GM12878 (cell line): ENCODE measurements around the gene DAPK2. TPM values are rescaled to one million over a fixed set of nuclear protein-coding genes. Genes with fewer than 3 reads are reported as not detected.

Experiments
- ATAC-seq: fragments of 200-7000 bp; cut with Tn5 transposase; 3 replicates; pipeline ENCODE4 v1.9.1; 2020; ENCODE audit warnings: mild to moderate bottlenecking, moderate library complexity
- BruUV-seq: library from RNA; stranded (reverse); fragments of 400-500 nt; replicated peaks from 2 replicates; lab custom pipeline; 2021; lab: Mats Ljungman, UMichigan
- CTCF ChIA-PET: fragments of 300-600 bp; sonication (Branson Sonifier 250); formaldehyde crosslinking; extraction: SDS; loops from one replicate; lab custom pipeline; 2021; ENCODE audit warnings: inconsistent platforms; lab: Yijun Ruan, JAX
- POLR2A ChIA-PET: fragments of 350-600 bp; formaldehyde crosslinking; extraction: SDS; loops from one replicate; lab custom pipeline; 2021; ENCODE audit warnings: inconsistent platforms; lab: Charles Lee
- RAD21 ChIA-PET: fragments of 300-600 bp; sonication (Branson Sonifier 250); formaldehyde crosslinking; loops from one replicate; lab custom pipeline; 2023; ENCODE audit warnings: antibody characterized with exemption; ENCODE audit not compliant: unreplicated experiment; lab: Charles Lee
- SMC1A ChIA-PET: fragments of 300-600 bp; sonication (Branson Sonifier 250); formaldehyde crosslinking; loops from one replicate; lab custom pipeline; 2023; ENCODE audit not compliant: unreplicated experiment, uncharacterized antibody; lab: Charles Lee
- DNase-seq: peaks from one replicate; pipeline ENCODE4 v3.0.0-alpha.2; 2011; ENCODE audit warnings: low read depth, low spot score
- FAIRE-seq: peaks from 3 replicates; lab custom pipeline; 2011; peaks lifted over from hg19 to GRCh38; lab: Jason Lieb, UNC
- H2AFZ ChIP-seq: 2 replicates; pipeline ENCODE4 v1.6.0; 2011; ENCODE audit warnings: low read depth, low read length, control low read depth; ENCODE audit not compliant: control insufficient read depth
- H3K27ac ChIP-seq: 2 replicates; pipeline ENCODE4 v1.5.1; 2011; ENCODE audit warnings: control low read depth; ENCODE audit not compliant: control insufficient read depth, insufficient read depth
- H3K27me3 ChIP-seq, 2 experiments: replicated peaks in 1 of 2; 2 replicates each; pipeline versions ENCODE4 v1.6.0 to v1.6.1; 2011; ENCODE audit warnings: low read length in 1 of 2; ENCODE audit not compliant: control insufficient read depth in 2 of 2, insufficient read depth in 2 of 2
- H3K36me3 ChIP-seq, 2 experiments: 2 replicates each; pipeline ENCODE4 v1.5.1; 2011; ENCODE audit warnings: low read length in 1 of 2; ENCODE audit not compliant: control insufficient read depth in 2 of 2, insufficient read depth in 2 of 2
- H3K4me1 ChIP-seq: 2 replicates; pipeline ENCODE4 v1.6.1; 2011; ENCODE audit warnings: mild to moderate bottlenecking, low read length, moderate library complexity, mixed read lengths; ENCODE audit not compliant: control insufficient read depth, insufficient read depth
- H3K4me2 ChIP-seq: 2 replicates; pipeline ENCODE4 v1.6.0; 2011; ENCODE audit warnings: control low read depth; ENCODE audit not compliant: control insufficient read depth, insufficient read depth
- H3K4me3 ChIP-seq: fragments of 200-600 bp; sonication (generic); 2 replicates; pipeline ENCODE4 v1.5.1; 2016
- H3K79me2 ChIP-seq: 2 replicates; pipeline ENCODE4 v1.6.0; 2011; ENCODE audit warnings: low read length; ENCODE audit not compliant: control insufficient read depth, insufficient read depth
- H3K9ac ChIP-seq: 2 replicates; pipeline ENCODE4 v1.8.0; 2011; ENCODE audit warnings: low read length, control low read depth, mixed read lengths; ENCODE audit not compliant: control insufficient read depth, insufficient read depth
- H3K9me3 ChIP-seq: replicated peaks from 3 replicates; pipeline ENCODE4 v1.5.1; 2011; ENCODE audit warnings: mild to moderate bottlenecking, low read length; ENCODE audit not compliant: control insufficient read depth, insufficient read depth
- H4K20me1 ChIP-seq: 2 replicates; pipeline ENCODE4 v1.6.0; 2011; ENCODE audit not compliant: control insufficient read depth, insufficient read depth
- ATF3 ChIP-seq: IDR thresholded peaks from 2 replicates; pipeline ENCODE4 v1.6.1; 2011; ENCODE audit warnings: low read depth, mild to moderate bottlenecking, low read length, moderate library complexity, borderline replicate concordance; ENCODE audit errors: extremely low read depth
- CBX5 ChIP-seq: sonication (generic); IDR thresholded peaks from 2 replicates; pipeline ENCODE4 v1.6.1; 2016; ENCODE audit warnings: low read depth, moderate library complexity, mild to moderate bottlenecking, inconsistent platforms
- E2F4 ChIP-seq: IDR thresholded peaks from 2 replicates; pipeline ENCODE4 v1.6.1; 2012; ENCODE audit warnings: low read depth, low read length, improper control_type of control experiment
- IRF3 ChIP-seq: fragments of 450-650 bp; IDR thresholded peaks from 2 replicates; pipeline ENCODE4 v1.6.1; 2014; ENCODE audit warnings: mild to moderate bottlenecking
- IRF4 ChIP-seq: IDR thresholded peaks from 2 replicates; pipeline ENCODE4 v1.6.1; 2011; ENCODE audit warnings: low read depth, low read length
- NBN ChIP-seq: fragments of 450-650 bp; IDR thresholded peaks from 2 replicates; pipeline ENCODE4 v1.6.1; 2016
- RBBP5 ChIP-seq: fragments of 200-600 bp; sonication (generic); conservative IDR thresholded peaks from 2 replicates; pipeline ENCODE4 v1.6.1; 2016
- RCOR1 ChIP-seq: conservative IDR thresholded peaks from 2 replicates; pipeline ENCODE4 v1.6.1; 2012; ENCODE audit warnings: low read depth, low read length, improper control_type of control experiment
- TCF3 ChIP-seq: IDR thresholded peaks from 2 replicates; pipeline ENCODE4 v1.6.1; 2012; ENCODE audit warnings: low read depth, mild to moderate bottlenecking, low read length, borderline replicate concordance; ENCODE audit not compliant: insufficient read depth
- ZBTB33 ChIP-seq: fragments of 450-650 bp; IDR thresholded peaks from 2 replicates; pipeline ENCODE4 v1.6.1; 2017; ENCODE audit warnings: mild to moderate bottlenecking
- WGBS: methylation state at CpG from one replicate; pipeline ENCODE4 v1.1.6; 2016; ENCODE audit warnings: low lambda C conversion rate; ENCODE audit not compliant: insufficient replicate concordance, insufficient coverage; ENCODE audit errors: missing lambda C conversion rate; 5-methylcytosine and 5-hydroxymethylcytosine counted together
- in situ Hi-C: fragments of 300-500 bp; cut with MboI; formaldehyde crosslinking; loops from 9 replicates; pipeline ENCODE4 v1.14.3; 2018; ENCODE audit warnings: mixed read lengths
- intact Hi-C: fragments of 100-400 bp; cut with micrococcal nuclease; formaldehyde crosslinking; loops from one replicate; pipeline ENCODE4 v1.14.2; 2022; ENCODE audit not compliant: unreplicated experiment
- polyA plus RNA-seq, 11 experiments: library from polyadenylated mRNA; depleted of rRNA in 4 of 11; unstranded in 6 of 11; stranded (reverse) in 5 of 11; fragments of >200 nt; fragmentation: Nextera tagmentation in 4 of 11; fragmentation: Illumina TruSeq in 1 of 11; extraction: Ambion mirVana in 4 of 11; extraction: Trizol in 1 of 11; gene quantifications; 1 replicate in 1 of 11; 2 replicates in 10 of 11; pipeline versions ENCODE4 v1.2.1 to v1.2.3, GENCODE V29; 2011 to 2016; ENCODE audit warnings: inconsistent platforms in 2 of 11, missing spikeins in 2 of 11, low read depth in 1 of 11
- total RNA-seq, 4 experiments: library from RNA; depleted of rRNA in 3 of 4; stranded (reverse); fragments of >200 nt in 3 of 4; fragmentation: Illumina TruSeq in 1 of 4; extraction: Trizol in 1 of 4; gene quantifications; 2 replicates each; pipeline versions ENCODE4 v1.2.1 to v1.2.3, GENCODE V29; 2013 to 2021

DAPK2 gene
- total and polyA plus RNA-seq, 10 of the 15 experiments (the other 5 are each of a cell fraction or from before 2014, with no cell fraction given) = 0.69 to 8.4 (median 4.1) TPM

- Histone ChIP-seq H3K36me3 (no peaks in the 10 kb centered on the region; a peak in 1 of 4 replicates), H3K4me2 (no peak overlapping the region), H3K9ac (no peak overlapping the region), H3K79me2 (no peaks in the 10 kb centered on the region), H3K27me3 (no peaks in the 10 kb centered on the region), H3K27ac (no peak overlapping the region), H3K4me3 (no peak overlapping the region), H3K9me3 (no peaks in the 10 kb centered on the region), H4K20me1 (no peaks in the 10 kb centered on the region), H3K4me1 (peaks cover 3% of the 10 kb centered on the region), H2AFZ (no peak overlapping the region)
- CTCF ChIA-PET = interaction anchor here (0.9 to 1.3 kb wide), 2 partner anchors 11 to 16 kb away, joined by 3 to 6 read pairs; no protein-coding TSS in a partner anchor
- in situ Hi-C loops = no loop called here
- no TSS peak for BruUV-seq
- POLR2A ChIA-PET = no interaction called here
- intact Hi-C loops = no loop called here
- SMC1A ChIA-PET = interaction anchor here (1.2 kb wide), 1 partner anchor 9 kb away, joined by 3 read pairs; no protein-coding TSS in a partner anchor
- ATAC-seq (no peak), DNase-seq (no peak), FAIRE-seq (no peak)
- TF ChIP-seq TCF3 (no peak), CBX5 (no peak), ATF3 (no peak), IRF4 (no peak), IRF3 (no peak), RBBP5 (no peak), E2F4 (no peak), NBN (no peak), RCOR1 (no peak), ZBTB33 (no peak)
- WGBS = 76% methylated on average over 7 of the region's 7 CpGs
- RAD21 ChIA-PET = no interaction called here
These were observed 116.3 kb downstream of the DAPK2 start for GRCh38 chr15:63930034-63930433.
